ENCODE data around the gene BTLA. TPM values are rescaled to one million over a fixed set of nuclear protein-coding genes. Genes with fewer than 3 reads are reported as not detected.

Gene BTLA
- total and polyA plus RNA-seq, 2 of the 8 experiments (the other 6 are each of a cell fraction or from before 2014, with no cell fraction given): not detected

GRCh38 chr3:112496366-112497067 is 2.8 kb downstream of the BTLA start:
- Histone ChIP-seq H2AFZ (ENCODE audit: low read length) (no peak overlapping the region), H3K79me2 (ENCODE audit: control insufficient read depth in 1 of 2, insufficient read depth in 2 of 2, low read length in 2 of 2) (no peaks in the 10 kb centered on the region), H3K56ac (replicated peaks; ENCODE audit: insufficient read length, low read depth, low read length) (no peak overlapping the region), H3K23ac (ENCODE audit: insufficient read length) (no peak overlapping the region), H3K36me3 (ENCODE audit: control insufficient read depth in 2 of 4, insufficient read depth in 4 of 4, low read length in 3 of 4) (no peaks in the 10 kb centered on the region), H3K18ac (ENCODE audit: extremely low read depth, low read length) (no peak overlapping the region), H2AK5ac (ENCODE audit: low read depth, low read length) (no peak overlapping the region), H3K4me1 (replicated peaks in 1 of 4; ENCODE audit: control insufficient read depth in 3 of 4, insufficient read depth in 4 of 4, low read length in 3 of 4) (no peaks in the 10 kb centered on the region), H3K27ac (ENCODE audit: low read depth, low read length) (no peak overlapping the region), H4K5ac (ENCODE audit: insufficient read length, low read depth, low read length) (no peak overlapping the region), H4K20me1 (replicated peaks in 1 of 2; ENCODE audit: control insufficient read depth in 1 of 2, insufficient read depth in 2 of 2, low read length in 2 of 2) (no peaks in the 10 kb centered on the region), H3K14ac (ENCODE audit: insufficient read length) (no peak overlapping the region), H4K8ac (ENCODE audit: extremely low read depth, insufficient read depth, low read length) (no peak overlapping the region), H3K4ac (replicated peaks; ENCODE audit: insufficient read length, low read depth, low read length) (no peak overlapping the region), H3K27me3 (replicated peaks in 1 of 4; ENCODE audit: control insufficient read depth in 3 of 4, extremely low read depth in 1 of 4, insufficient read depth in 3 of 4, low read length in 3 of 4) (no peaks in the 10 kb centered on the region), H2BK12ac (ENCODE audit: low read depth, low read length) (no peak overlapping the region), H3K4me3 (ENCODE audit: extremely low read depth in 1 of 4, insufficient read depth in 2 of 4, low read depth in 3 of 4, low read length in 4 of 4) (no peak overlapping the region), H3K79me1 (ENCODE audit: low read depth, low read length) (no peaks in the 10 kb centered on the region), H3K4me2 (ENCODE audit: insufficient read depth in 1 of 2, low read depth in 2 of 2, low read length in 2 of 2) (no peak overlapping the region), H2BK5ac (ENCODE audit: low read depth, low read length) (no peak overlapping the region), H4K91ac (replicated peaks; ENCODE audit: insufficient read length, low read length) (no peak overlapping the region), H2BK20ac (ENCODE audit: low read length) (no peak overlapping the region), H3K9me3 (ENCODE audit: insufficient read depth in 2 of 2, low read depth in 1 of 2, low read length in 1 of 2) (no peaks in the 10 kb centered on the region), H3K9ac (replicated peaks in 1 of 4; ENCODE audit: extremely low read depth in 1 of 4, low read depth in 3 of 4, low read length in 3 of 4) (no peak overlapping the region), H2BK15ac (ENCODE audit: low read length) (no peak overlapping the region), H2BK120ac (replicated peaks; ENCODE audit: low read depth, low read length) (no peak overlapping the region), H3K23me2 (ENCODE audit: low read depth, low read length) (no peaks in the 10 kb centered on the region)
- POLR2A ChIA-PET (ENCODE audit: partially characterized antibody): interaction anchor here (0.6 kb wide), 1 partner anchor 34 kb away, joined by 3 read pairs; no protein-coding TSS in a partner anchor
- DNase-seq (ENCODE audit: low read depth in 1 of 2, low spot score in 2 of 2) (no peak), FAIRE-seq (no peak)
- CTCF ChIA-PET (ENCODE audit: partially characterized antibody): interaction anchor here (0.6 to 1.6 kb wide), 3 partner anchors 24 to 163 kb away, joined by 3 to 4 read pairs (median 3); partner anchors contain the start of gene CD200
- WGBS, 2 experiments (ENCODE audit: extremely low coverage in 1 of 2, insufficient coverage in 1 of 2, insufficient read length in 1 of 2, insufficient replicate concordance in 2 of 2, low coverage in 1 of 2, low lambda C conversion rate in 2 of 2, missing lambda C conversion rate in 1 of 2): 86% methylated on average over 5 of the region's 5 CpGs; no CpG with 5 or more reads in 1 of the 2 experiments
- TF ChIP-seq SP4 (IDR thresholded peaks at IDR 0.05; ENCODE audit: low read length) (no peak), EGR1 (IDR thresholded peaks at IDR 0.05; ENCODE audit: borderline replicate concordance, low read depth, low read length) (no peak), EP300 (IDR thresholded peaks at IDR 0.05; ENCODE audit: borderline replicate concordance in 1 of 2, low read depth in 2 of 2, low read length in 2 of 2) (no peak), BACH1 (IDR thresholded peaks at IDR 0.05; ENCODE audit: low read length) (no peak), NRF1 (IDR thresholded peaks at IDR 0.05; ENCODE audit: low read depth, low read length) (no peak), TAF1 (IDR thresholded peaks at IDR 0.05; ENCODE audit: low read depth, low read length) (no peak), KDM1A (IDR thresholded peaks at IDR 0.05; ENCODE audit: borderline replicate concordance, low read length) (no peak), ZNF274 (IDR thresholded peaks at IDR 0.05; ENCODE audit: borderline replicate concordance, extremely low read depth, low read length) (no peak), RAD21 (IDR thresholded peaks at IDR 0.05 in 1 of 2, conservative IDR thresholded peaks at IDR 0.05 in 1 of 2; ENCODE audit: low read depth in 2 of 2, low read length in 2 of 2) (no peak), CREB1 (IDR thresholded peaks at IDR 0.05) (no peak), ASH2L (IDR thresholded peaks at IDR 0.05; ENCODE audit: low read length) (no peak), GABPA (IDR thresholded peaks at IDR 0.05; ENCODE audit: borderline replicate concordance, insufficient read depth, low read length) (no peak), SP1 (IDR thresholded peaks at IDR 0.05; ENCODE audit: low read depth, low read length) (no peak)
- TF ChIP-seq, protein P1, sequence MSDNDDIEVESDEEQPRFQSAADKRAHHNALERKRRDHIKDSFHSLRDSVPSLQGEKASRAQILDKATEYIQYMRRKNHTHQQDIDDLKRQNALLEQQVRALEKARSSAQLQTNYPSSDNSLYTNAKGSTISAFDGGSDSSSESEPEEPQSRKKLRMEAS (IDR thresholded peaks at IDR 0.05): no peak

Data from H1 (cell line).